GM19455 (cell line): ENCODE measurements around the gene QRFP.

ENCODE experiments used
- ATAC-seq: cut with Tn5 transposase; IDR thresholded peaks from one replicate; pipeline ENCODE4 v1.9.1; 2021; ENCODE audit not compliant: unreplicated experiment

Gene QRFP

GRCh38 chr9:130904070-130905044 is 7.7 kb upstream of the QRFP start:
- ATAC-seq: no peak

DNA sequence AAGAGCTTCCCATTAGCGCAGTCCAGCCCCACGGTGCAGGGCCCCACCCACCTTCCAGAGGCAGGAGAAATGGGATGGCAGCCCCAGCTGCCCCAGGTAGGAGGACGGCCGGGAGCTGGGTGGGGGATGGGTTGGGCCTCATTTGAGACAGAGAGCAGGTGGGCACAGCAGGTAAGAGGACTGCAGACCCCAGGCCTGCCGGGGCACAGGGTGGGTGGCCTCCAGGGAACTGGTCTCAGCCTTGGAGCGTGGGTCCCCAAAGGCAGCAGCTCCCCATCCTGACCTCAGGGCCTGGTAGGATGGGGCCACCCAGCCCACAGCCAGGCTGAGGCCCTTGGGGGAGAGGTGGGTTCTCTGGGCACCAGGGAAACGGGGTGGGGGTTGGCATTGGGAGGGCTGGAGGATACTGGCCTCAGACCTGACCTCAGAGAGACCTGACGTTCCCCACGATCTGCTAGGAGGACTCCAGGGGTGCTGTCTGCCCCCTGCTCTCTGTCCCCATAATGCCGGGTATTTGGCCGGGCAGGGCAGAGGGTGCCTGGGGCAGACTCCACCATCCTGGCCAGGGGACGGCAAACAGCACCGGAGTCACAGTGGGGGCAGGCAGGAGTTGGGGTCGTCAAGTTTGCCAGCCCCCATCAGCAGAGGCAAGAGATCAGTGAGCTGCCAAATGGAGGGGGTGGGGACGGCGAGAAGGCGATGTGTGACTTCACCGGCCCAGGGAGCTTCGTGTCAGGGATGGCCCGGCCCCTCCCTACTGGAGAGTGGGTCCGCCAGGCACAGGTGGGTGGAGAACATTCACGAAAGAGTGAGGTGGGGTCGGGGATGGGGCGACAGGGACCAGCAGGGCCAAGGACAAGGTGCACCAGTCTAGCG is 6.8 kb upstream of the QRFP start:
- no peak for ATAC-seq

GRCh38 chr9:130902204-130903185 is 5.9 kb upstream of the QRFP start:
- no peak for ATAC-seq

DNA sequence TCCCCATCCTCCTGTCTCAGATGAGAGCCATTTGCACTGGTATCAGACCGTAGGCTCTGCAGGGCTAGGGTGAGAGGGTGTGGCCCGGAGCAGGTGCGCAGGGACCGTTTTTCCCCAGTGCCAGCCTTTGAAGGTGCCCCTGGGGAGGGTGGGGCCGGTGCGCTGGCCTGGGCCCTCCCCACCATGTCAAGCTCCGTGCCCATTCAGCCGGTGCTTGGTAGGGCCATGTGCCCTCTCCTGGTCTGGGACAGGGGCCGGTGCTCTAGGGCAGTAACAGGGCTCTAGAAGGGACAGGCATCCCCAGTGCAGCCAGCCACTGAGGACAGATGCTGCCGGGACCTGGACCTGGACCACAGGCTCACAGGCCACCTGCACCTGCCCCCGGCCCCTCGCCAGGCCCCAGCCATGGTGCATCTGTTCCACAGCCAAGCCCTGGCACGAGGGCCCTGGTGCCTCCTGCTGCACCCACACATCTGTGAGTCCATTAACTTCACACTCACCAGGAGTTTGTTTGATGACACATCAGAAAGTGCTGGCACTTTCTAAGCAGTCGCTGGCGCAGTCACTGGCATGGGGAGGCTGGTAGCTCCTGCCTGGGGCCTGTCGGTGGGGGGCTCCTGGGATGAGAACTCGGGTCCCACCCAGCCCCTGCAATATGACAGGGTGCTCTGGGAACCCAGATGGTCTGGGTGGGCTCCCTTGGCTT is 5.0 kb upstream of the QRFP start:
- no peak for ATAC-seq

DNA sequence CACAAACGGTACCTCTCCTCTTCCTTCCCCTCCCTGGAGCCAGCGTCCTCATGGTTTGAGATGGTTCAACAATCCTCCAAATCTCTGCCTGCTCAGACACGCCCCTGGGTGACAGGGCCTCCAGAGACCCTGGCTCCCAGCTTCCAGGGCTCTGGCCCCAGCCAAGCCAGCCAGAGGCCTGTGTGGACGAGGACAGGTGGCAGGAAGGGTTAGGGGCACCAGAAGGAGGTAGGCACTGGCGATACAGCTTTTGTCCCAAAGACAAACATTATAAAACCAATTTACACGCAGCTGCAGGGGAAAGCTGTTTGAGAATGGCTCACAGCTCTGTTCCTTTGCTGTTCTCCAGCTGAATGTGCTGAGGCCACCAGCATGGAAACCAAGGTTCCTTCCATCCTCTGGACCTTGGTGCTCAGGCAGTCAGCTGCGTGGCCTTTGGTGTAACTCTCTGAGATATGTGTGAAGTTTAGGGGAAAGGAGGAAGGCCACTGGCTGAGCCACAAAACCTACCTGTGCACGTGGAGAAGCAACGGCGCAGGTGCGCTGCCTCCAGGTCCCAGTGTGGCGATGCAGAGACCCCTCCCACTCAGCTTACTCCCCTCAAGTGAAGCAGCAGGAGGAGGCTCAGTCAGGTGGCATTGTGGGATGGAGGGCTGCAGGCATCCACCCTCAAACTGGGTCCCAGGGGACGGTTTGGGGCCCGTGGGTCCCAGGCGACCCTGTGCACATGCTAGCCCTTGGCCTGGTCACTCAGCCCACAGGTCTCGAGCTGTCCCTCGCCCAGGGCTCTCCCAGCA is 4.3 kb upstream of the QRFP start:
- ATAC-seq: no peak

- no peak for ATAC-seq
These were observed 2.6 kb upstream of the QRFP start for GRCh38 chr9:130899051-130899748.

DNA sequence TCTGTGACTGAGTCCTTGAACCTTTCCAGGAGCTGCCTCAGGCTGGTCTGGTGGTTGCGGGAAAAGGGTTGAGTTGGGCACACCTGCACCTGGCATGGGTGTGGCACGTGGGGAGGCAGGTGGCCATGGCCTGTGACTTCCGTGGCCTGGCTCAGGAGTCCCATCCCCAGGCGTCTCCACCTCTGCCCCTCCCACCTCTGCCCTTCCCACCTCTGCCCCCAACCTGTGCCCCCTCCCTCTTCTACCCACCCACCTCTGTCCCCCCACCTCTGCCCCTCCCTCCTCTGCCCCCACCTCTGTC is 1.9 kb upstream of the QRFP start:
- ATAC-seq: no peak

DNA sequence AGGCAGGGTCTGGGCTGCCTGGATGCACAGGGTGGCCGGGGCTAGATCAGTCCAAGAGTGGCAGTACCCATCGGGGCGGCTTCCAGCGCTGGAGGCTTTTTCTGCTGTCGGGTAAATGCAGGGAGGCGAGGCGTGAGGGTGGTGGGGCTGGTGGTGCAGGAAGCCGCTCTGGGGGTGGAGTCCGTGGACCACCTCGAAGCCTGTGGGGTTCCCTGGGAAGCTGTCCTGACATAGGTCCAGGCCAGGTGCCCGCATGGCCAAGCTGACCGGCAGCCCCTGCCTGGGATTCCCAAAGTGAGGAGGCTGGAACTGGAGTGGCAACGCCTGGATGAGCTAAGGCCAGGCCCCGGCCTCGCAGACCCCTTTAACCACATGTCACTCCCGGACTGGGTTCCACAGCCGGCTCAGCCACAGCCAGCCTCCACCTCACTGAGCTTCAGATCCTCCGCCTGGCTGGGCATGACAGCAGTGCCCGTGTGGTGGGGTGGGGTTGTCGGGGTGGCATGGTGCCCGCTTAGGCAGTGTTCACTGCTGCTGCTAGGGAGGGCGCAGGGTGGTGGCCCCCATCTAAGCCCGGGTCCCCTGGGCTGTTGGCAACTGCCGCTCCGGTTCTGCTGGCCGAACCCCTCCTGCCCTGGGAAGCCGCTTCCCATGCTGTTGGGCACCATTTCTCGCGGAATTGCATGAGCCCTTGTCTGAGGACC is 1.4 kb upstream of the QRFP start:
- no peak for ATAC-seq

GRCh38 chr9:130897105-130897751 is 616 bp upstream of the QRFP start:
- no peak for ATAC-seq

- no peak for ATAC-seq
These were observed 955 bp downstream of the QRFP start for GRCh38 chr9:130895481-130896232.

- ATAC-seq: no peak
These were observed 1.6 kb downstream of the QRFP start for GRCh38 chr9:130895038-130895437.

DNA sequence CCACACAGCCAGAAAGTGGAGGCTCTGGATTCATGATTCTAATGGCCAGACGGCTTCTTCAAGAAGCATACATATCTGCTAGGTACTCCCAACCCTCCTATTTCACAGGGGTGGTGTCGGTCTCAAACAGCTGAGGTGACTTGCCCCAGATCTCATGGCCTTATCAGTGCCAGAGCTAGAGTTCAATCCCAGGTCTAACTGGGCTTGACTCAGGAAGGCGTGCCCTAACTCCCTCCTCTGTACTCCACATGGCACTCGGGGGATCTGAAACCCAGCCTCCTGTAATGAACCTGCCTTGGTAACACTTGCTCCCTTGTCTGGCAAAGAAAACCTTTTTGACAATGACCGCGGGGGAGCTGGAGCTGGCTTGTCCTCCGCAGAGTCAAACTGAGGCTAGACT is 2.1 kb downstream of the QRFP start:
- no peak for ATAC-seq

DNA sequence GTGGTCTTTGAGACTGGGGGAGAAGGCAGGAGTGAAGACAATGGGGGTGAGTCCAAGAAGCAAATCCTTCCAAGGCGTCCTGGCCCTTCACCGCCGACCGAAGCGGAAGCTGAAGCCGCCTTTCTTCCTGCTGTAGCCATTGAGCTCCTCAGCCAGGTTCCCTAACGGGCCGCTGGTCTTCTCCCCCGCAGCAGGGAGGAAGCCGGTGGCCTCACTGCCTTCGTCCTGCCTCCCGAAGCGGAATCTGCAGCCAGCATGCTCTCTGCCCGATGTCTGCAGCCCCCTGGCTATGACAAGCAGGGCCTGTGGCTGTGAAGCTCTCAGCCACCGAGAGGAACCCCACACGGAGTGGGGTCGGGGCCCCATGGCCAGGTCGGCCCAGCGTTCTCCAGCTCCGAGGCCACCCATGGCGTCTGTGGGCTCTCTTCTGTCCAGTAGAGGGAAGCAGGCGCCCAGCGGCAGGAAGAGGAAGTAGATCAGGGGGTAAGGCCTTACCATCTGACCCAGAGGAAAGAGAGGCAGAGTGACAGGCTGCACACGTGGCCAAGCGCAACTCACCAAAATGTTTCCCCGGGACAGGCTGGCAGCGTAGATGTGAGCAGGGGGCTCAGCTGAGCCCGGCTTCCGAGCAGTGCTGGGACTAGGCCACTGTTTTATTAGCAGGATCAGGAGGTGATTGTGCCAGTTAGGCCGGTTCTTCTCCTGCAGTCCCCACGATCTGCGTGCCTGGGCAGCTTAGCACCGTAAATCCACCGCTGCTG is 3.1 kb downstream of the QRFP start:
- ATAC-seq: no peak

DNA sequence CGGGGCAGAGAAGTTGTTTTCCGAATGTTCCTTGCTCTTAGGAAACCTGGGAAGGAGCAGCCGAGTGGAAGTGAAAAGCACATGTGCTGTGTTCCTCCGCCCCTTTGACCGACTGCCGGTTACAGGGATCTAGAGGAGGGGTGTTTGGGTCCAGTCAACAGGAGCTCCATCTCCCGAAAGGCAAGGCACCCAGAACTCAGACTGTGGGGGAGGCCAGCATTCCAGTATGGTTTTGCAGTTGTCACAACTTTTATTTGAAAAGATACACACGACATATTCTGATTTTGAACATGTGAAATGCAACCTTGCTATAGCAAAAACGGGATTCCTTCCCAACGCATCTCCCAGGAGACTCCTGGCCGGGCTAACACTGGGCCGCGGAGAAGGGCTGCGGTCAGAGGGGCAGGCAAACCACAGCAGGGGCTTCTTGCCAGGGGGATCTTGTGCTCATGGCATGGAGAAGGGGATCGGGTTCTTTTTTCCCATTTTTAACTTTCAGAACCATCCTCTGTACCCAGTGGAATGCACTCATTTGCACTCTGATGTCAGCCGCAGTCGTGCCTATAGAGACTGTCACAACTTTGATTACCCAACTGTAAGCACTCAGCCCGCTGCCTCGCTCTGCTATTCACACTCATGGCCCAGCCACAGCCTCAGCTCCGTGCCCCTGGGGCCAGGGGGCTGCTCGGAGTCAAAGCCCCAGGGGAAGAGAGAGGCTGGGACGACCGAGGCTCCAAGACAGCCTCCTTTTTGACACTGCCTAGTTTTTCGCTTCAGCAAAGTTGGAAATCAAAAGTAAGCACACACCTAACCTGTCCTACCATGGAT is 3.9 kb downstream of the QRFP start:
- ATAC-seq: no peak

GRCh38 chr9:130891688-130892476 is 4.7 kb downstream of the QRFP start:
- no peak for ATAC-seq
